Activated T-cell treated with anti-CD3 and anti-CD28 coated beads, Interleukin-2, amount 50 U/mL, for 1 hour (primary cell): Measurements from ENCODE around the gene SLC35A3.

ENCODE experiments used
- DNase-seq: peaks from one replicate; pipeline ENCODE4 v3.0.0-alpha.2; 2020

Gene SLC35A3

GRCh38 chr1:100080331-100080730, 110.5 kb downstream of the SLC35A3 start:
- DNase-seq, result no peak
